IMR-90 (cell line): ENCODE measurements around the gene LIMCH1. TPM values are rescaled to one million over a fixed set of nuclear protein-coding genes. Genes with fewer than 3 reads are reported as not detected.

Experiments
- ATAC-seq: fragments of 200-7000 bp; cut with Tn5 transposase; 2 replicates; pipeline ENCODE4 v1.9.1; 2020; ENCODE audit warnings: low read depth, mild to moderate bottlenecking, moderate library complexity
- BruUV-seq: library from RNA; stranded (reverse); fragments of 400-500 nt; replicated peaks from 2 replicates; lab custom pipeline; 2021; lab: Mats Ljungman, UMichigan
- CTCF ChIA-PET: fragments of 300-600 bp; formaldehyde crosslinking; extraction: SDS; loops from one replicate; lab custom pipeline; 2021; ENCODE audit warnings: antibody characterized with exemption; lab: Yijun Ruan, JAX
- POLR2A ChIA-PET: fragments of 300-600 bp; sonication (Branson Sonifier 250); formaldehyde crosslinking; loops from one replicate; lab custom pipeline; 2022; ENCODE audit warnings: antibody characterized with exemption; ENCODE audit not compliant: unreplicated experiment; lab: Charles Lee
- DNase-seq: peaks from one replicate; pipeline ENCODE4 v3.0.0; 2013
- H2AFZ ChIP-seq: replicated peaks from 2 replicates; pipeline ENCODE3; 2013; ENCODE audit warnings: low read length, mild to moderate bottlenecking; ENCODE audit not compliant: poor library complexity
- H2AK5ac ChIP-seq: 2 replicates; pipeline ENCODE4 v1.6.1; 2013; ENCODE audit warnings: low read depth, low read length, inconsistent platforms
- H2AK9ac ChIP-seq: replicated peaks from 2 replicates; pipeline ENCODE3; 2013; ENCODE audit warnings: mild to moderate bottlenecking, low read depth, low read length, moderate library complexity; ENCODE audit not compliant: poor library complexity
- H2BK120ac ChIP-seq: 2 replicates; pipeline ENCODE4 v1.6.1; 2013; ENCODE audit warnings: low read depth, low read length, inconsistent platforms
- H2BK15ac ChIP-seq: 3 replicates; pipeline ENCODE4 v1.6.1; 2013; ENCODE audit warnings: low read depth, low read length, inconsistent platforms
- H2BK20ac ChIP-seq: 2 replicates; pipeline ENCODE4 v1.6.1; 2013; ENCODE audit warnings: low read depth, mild to moderate bottlenecking, inconsistent platforms, low read length, moderate library complexity
- H2BK5ac ChIP-seq: 2 replicates; pipeline ENCODE4 v1.6.1; 2013; ENCODE audit warnings: mild to moderate bottlenecking, low read depth, low read length, inconsistent platforms; ENCODE audit not compliant: poor library complexity, severe bottlenecking
- H3K14ac ChIP-seq: replicated peaks from 2 replicates; pipeline ENCODE4 v1.6.1; 2013; ENCODE audit warnings: low read depth, low read length, inconsistent platforms
- H3K18ac ChIP-seq: 2 replicates; pipeline ENCODE4 v1.6.1; 2013; ENCODE audit warnings: low read depth, low read length, control low read depth
- H3K23ac ChIP-seq: 2 replicates; pipeline ENCODE4 v1.6.1; 2013; ENCODE audit warnings: low read depth, low read length, inconsistent platforms
- H3K27ac ChIP-seq: 2 replicates; pipeline ENCODE4 v1.5.1; 2013; ENCODE audit warnings: mild to moderate bottlenecking, control low read depth, low read length; ENCODE audit not compliant: insufficient read depth
- H3K27me3 ChIP-seq: 2 replicates; pipeline ENCODE4 v1.6.1; 2013; ENCODE audit warnings: low read length; ENCODE audit not compliant: control insufficient read depth, insufficient read depth
- H3K36me3 ChIP-seq: 2 replicates; pipeline ENCODE4 v1.6.1; 2013; ENCODE audit warnings: low read length, mixed read lengths; ENCODE audit not compliant: control insufficient read depth, insufficient read depth
- H3K4ac ChIP-seq: 2 replicates; pipeline ENCODE4 v1.6.1; 2013; ENCODE audit warnings: low read depth, low read length, inconsistent platforms
- H3K4me1 ChIP-seq: 2 replicates; pipeline ENCODE4 v1.6.1; 2013; ENCODE audit warnings: low read length, mixed read lengths; ENCODE audit not compliant: control insufficient read depth, insufficient read depth
- H3K4me2 ChIP-seq: 2 replicates; pipeline ENCODE4 v1.6.1; 2013; ENCODE audit warnings: low read depth, mild to moderate bottlenecking, control low read depth, low read length, moderate library complexity
- H3K4me3 ChIP-seq: 2 replicates; pipeline ENCODE4 v1.5.1; 2013; ENCODE audit warnings: low read depth, mild to moderate bottlenecking, control low read depth, low read length, moderate library complexity; ENCODE audit not compliant: insufficient read depth
- H3K56ac ChIP-seq: 2 replicates; pipeline ENCODE4 v1.6.1; 2013; ENCODE audit warnings: low read length, inconsistent platforms; ENCODE audit not compliant: insufficient read depth; ENCODE audit errors: extremely low read depth
- H3K79me1 ChIP-seq, 2 experiments: 2 replicates each; pipeline ENCODE4 v1.6.1; 2013; ENCODE audit warnings: low read length in 2 of 2, inconsistent platforms in 1 of 2, low read depth in 1 of 2
- H3K9ac ChIP-seq: 2 replicates; pipeline ENCODE4 v1.6.1; 2013; ENCODE audit warnings: low read depth, low read length, control low read depth
- H3K9me1 ChIP-seq: 2 replicates; pipeline ENCODE4 v1.6.1; 2013; ENCODE audit warnings: low read length, inconsistent platforms; ENCODE audit not compliant: insufficient read depth
- H3K9me3 ChIP-seq: 2 replicates; pipeline ENCODE4 v1.6.1; 2013; ENCODE audit warnings: low read length; ENCODE audit not compliant: control insufficient read depth, insufficient read depth
- H4K20me1 ChIP-seq: 2 replicates; pipeline ENCODE4 v1.6.1; 2013; ENCODE audit warnings: low read length, inconsistent platforms; ENCODE audit not compliant: insufficient read depth
- H4K5ac ChIP-seq: 2 replicates; pipeline ENCODE4 v1.6.1; 2013; ENCODE audit warnings: mild to moderate bottlenecking, low read depth, low read length, control low read depth
- H4K8ac ChIP-seq, 2 experiments: 2 replicates each; pipeline ENCODE4 v1.6.1; 2013; ENCODE audit warnings: low read depth in 2 of 2, low read length in 2 of 2, control low read depth in 1 of 2, inconsistent platforms in 1 of 2
- H4K91ac ChIP-seq: 2 replicates; pipeline ENCODE4 v1.6.1; 2013; ENCODE audit warnings: low read depth, low read length, inconsistent platforms; ENCODE audit not compliant: insufficient read depth
- CHD1 ChIP-seq: IDR thresholded peaks from 2 replicates; pipeline ENCODE4 v1.6.1; 2012; ENCODE audit warnings: low read depth, low read length, improper control_type of control experiment
- USF2 ChIP-seq: fragments of 150-350 bp; IDR thresholded peaks from 2 replicates; pipeline ENCODE4 v1.6.1; 2017; ENCODE audit warnings: mild to moderate bottlenecking, antibody characterized with exemption, low read length, low read depth
- dilution Hi-C: fragments of 300-500 bp; cut with HindIII; formaldehyde crosslinking; loops from one replicate; pipeline ENCODE4 v1.14.3; 2018; ENCODE audit warnings: low sequenced_read_pairs; ENCODE audit not compliant: unreplicated experiment
- in situ Hi-C: fragments of 300-500 bp; cut with MboI; formaldehyde crosslinking; loops from 3 replicates; pipeline ENCODE4 v1.14.3; 2019; ENCODE audit warnings: low sequenced_read_pairs, inconsistent platforms, mixed read lengths
- intact Hi-C: fragments of 100-400 bp; cut with micrococcal nuclease; formaldehyde crosslinking; loops from 2 replicates; pipeline ENCODE4 v1.10.0; 2022
- polyA plus RNA-seq, 3 experiments: library from polyadenylated mRNA; depleted of rRNA; stranded (reverse); fragments of >200 nt; gene quantifications; 2 replicates each; pipeline ENCODE4 v1.2.3, GENCODE V29; 2012; ENCODE audit warnings: low replicate concordance in 1 of 3
- total RNA-seq: library from RNA; depleted of rRNA; stranded (reverse); fragments of >200 nt; gene quantifications from 2 replicates; pipeline ENCODE4 v1.2.3, GENCODE V29; 2012

The LIMCH1 gene
- total and polyA plus RNA-seq, 2 of the 4 experiments (the other 2 are of a cell fraction): 0.89 to 2.9 TPM

- ATAC-seq (no peak), DNase-seq (no peak)
- H3K9me3 ChIP-seq: no peaks in the 10 kb centered on the region
- no peak overlapping the region for H3K23ac ChIP-seq
- H3K4me3 ChIP-seq: no peak overlapping the region
- no peaks in the 10 kb centered on the region for H3K36me3 ChIP-seq
- H4K5ac ChIP-seq: no peak overlapping the region
- no peaks in the 10 kb centered on the region for H3K4me1 ChIP-seq
- H2BK120ac ChIP-seq: no peak overlapping the region
- no peak overlapping the region for H3K18ac ChIP-seq
- no peak overlapping the region for H3K4me2 ChIP-seq
- H2BK15ac ChIP-seq: no peak overlapping the region
- no peak overlapping the region for H2BK5ac ChIP-seq
- intact Hi-C loops (no loop called here), in situ Hi-C loops (no loop called here), dilution Hi-C loops (no loop called here)
- no peak overlapping the region for H2AFZ ChIP-seq
- H3K9me1 ChIP-seq: no peaks in the 10 kb centered on the region
- H3K4ac ChIP-seq: no peak overlapping the region
- no peaks in the 10 kb centered on the region for H4K20me1 ChIP-seq
- CTCF ChIA-PET: no interaction called here
- H3K27me3 ChIP-seq: no peaks in the 10 kb centered on the region
- H3K9ac ChIP-seq: no peak overlapping the region
- no peak overlapping the region for H2AK9ac ChIP-seq
- no peak overlapping the region for H4K91ac ChIP-seq
- H2BK20ac ChIP-seq: no peak overlapping the region
- POLR2A ChIA-PET: no interaction called here
- H3K79me1 ChIP-seq: no peaks in the 10 kb centered on the region
- H4K8ac ChIP-seq: no peak overlapping the region
- no peak for TF ChIP-seq CHD1
- TF ChIP-seq USF2: no peak
- BruUV-seq: no TSS peak
- H2AK5ac ChIP-seq: no peak overlapping the region
- H3K56ac ChIP-seq: no peak overlapping the region
- no peak overlapping the region for H3K27ac ChIP-seq
- H3K14ac ChIP-seq: no peak overlapping the region
Observed at GRCh38 chr4:41550308-41550707, 12.4 kb downstream of the LIMCH1 start.
